T-helper 2 cell treated with Interferon-gamma antibody and Interleukin-4, amounts not matched to agents 100 ng/mL and 5 ng/mL, for 36 hours (primary cell): ENCODE measurements around the gene MYO5B. TPM values are rescaled to one million over a fixed set of nuclear protein-coding genes. Genes with fewer than 3 reads are reported as not detected.

Experiments used
- intact Hi-C: fragments of 100-400 bp; cut with micrococcal nuclease; formaldehyde crosslinking; loops from one replicate; pipeline ENCODE4 v1.15.1; 2023
- total RNA-seq: library from RNA; stranded (reverse); gene quantifications from 2 replicates; pipeline ENCODE4 v1.2.3, GENCODE V29; 2022

The MYO5B gene
- total RNA-seq, 1 donor from 2014 or later, result 0.02 TPM

DNA sequence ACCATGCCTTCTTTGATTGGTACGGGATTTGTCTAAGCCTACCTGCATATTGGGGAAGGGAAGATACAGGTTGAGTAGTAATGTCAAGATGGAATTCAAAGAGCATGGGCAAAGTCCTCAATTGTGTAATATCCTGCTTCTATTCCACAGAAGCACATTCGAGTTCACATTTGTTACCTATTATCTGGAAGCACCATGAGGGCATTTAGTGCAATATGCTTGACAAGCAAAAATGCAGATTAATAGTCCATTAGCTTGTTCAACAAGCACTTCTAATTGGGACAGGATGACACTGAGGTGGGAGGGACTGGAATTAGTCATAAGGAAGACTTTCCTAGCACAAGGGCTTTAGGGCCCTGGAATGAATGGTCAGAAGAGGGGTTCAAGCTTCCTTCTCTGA, 40.5 kb downstream of the MYO5B start:
- intact Hi-C loops, result no loop called here

DNA sequence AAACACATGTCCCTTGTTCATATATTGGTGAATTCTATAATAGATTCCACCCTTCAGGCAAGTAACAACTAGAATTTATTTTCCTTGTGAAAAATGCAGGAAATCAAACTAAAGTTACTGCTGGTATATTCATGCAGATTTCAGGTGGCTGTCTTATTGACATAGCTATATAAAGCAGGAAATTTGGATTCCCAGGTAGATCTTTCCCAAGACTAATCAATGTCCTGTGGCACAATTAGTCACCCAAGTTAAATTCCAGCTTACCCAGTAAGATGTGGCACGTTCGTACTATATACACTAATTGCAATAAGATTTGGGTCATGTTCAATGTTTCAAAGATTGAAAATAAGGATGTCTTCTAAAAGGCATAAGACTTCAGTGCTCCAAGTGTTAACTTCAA, 42.0 kb downstream of the MYO5B start:
- intact Hi-C loops, result no loop called here

DNA sequence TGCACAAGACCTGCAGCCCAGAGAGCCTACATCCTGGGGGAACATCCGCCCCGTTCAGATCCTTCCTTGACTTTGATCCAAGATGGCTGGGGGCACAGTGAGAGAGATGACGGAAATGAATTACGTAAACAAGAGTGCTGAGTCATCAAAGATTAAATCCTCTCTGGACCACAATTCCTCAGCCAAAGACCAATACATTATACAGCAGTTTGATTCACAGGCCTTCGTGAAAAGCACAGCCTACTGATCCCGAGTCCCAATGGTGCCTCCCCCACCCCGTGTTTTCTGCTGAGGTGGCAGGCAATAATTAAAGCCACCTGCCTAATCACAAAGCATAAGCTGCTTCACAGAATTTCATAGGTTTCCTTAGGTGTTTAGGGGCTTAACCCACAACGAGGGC, 43.0 kb downstream of the MYO5B start:
- intact Hi-C loops, result no loop called here

DNA sequence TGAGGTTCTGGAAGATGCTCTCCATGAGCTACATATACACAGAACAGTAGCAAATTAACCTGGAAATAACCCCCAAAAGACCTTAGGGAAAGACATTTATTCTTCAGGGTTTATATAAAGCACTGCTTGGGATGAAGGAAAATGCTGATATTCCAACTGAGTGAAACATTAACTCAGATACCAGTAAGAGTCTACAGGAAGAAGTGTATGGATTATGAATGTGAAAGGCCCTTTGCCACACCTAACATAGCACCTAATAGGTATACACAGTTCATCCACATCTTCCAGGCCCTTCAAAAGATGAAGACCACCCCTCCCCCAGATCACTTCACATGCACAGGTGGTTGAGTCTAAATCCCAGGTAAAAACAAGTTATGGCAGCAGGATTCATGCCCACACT, 50.4 kb downstream of the MYO5B start:
- intact Hi-C loops, result no loop called here

DNA sequence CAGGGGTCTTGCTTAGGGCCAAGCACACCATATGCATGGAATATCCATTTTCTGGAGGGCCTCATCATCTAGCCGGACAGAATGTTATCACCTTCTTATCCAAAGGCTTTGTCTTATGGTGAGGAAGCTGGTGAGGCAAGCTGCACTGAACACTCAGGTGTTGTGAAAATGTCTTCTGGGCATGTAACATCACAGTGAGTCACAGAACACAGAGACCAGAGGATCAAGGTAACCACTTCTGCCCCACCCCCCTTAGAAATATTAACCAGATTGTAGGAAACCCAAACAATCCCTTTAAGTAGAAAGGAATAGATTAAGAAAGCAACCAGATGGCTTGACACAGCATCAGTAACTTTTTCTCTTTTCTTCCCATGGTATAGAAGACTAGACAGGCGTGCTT, 51.1 kb downstream of the MYO5B start:
- intact Hi-C loops, result no loop called here

DNA sequence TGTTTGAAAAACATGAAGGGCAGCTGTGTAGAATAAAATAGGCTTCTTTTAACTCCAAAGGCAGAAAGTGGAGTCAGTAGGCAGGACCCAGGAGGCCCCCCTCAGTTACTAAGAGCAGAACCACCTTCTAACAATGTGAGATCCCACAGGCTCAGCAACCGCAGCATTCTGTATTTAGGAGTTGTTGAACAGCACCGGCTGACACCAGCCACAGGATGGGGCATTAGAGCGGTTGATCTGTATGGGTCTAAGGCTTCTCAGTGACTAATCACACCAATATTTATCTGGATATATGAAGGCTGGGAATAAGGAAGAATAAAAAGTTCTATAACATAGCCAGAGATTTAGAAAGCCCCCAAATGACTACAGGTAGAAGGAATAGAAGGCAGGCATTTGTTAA, 51.7 kb downstream of the MYO5B start:
- intact Hi-C loops, result no loop called here

DNA sequence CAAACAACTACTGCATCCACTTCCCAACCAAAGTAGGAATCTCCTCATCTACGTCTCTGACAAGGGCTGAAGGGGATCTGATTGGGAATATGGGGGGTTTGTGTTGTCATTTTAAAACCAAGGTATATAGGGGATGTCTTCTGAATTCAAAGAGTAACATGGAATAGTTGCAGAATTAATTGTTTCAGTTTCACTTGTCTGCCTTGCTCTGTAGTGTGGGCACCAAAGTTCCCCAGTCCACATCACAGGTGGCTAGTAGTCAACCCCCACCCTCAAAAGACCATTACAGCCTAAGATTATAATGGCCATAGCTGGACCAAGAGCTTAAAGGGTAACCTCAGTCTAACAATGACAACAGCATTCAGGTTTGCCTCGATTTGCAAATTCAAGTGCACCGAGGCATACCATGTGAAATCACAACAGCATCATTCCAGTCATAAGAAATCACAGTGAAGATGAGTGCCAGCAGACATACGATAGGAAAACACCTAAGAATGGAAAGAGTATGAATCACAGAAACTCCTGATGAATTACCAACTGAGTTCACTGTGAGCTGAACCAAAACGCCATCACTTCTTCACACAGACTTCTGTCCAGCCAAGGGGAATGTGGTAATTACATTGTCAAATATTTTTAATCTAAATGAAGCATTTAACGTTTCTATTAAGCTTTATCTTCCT, 52.4 kb downstream of the MYO5B start:
- intact Hi-C loops, result no loop called here

DNA sequence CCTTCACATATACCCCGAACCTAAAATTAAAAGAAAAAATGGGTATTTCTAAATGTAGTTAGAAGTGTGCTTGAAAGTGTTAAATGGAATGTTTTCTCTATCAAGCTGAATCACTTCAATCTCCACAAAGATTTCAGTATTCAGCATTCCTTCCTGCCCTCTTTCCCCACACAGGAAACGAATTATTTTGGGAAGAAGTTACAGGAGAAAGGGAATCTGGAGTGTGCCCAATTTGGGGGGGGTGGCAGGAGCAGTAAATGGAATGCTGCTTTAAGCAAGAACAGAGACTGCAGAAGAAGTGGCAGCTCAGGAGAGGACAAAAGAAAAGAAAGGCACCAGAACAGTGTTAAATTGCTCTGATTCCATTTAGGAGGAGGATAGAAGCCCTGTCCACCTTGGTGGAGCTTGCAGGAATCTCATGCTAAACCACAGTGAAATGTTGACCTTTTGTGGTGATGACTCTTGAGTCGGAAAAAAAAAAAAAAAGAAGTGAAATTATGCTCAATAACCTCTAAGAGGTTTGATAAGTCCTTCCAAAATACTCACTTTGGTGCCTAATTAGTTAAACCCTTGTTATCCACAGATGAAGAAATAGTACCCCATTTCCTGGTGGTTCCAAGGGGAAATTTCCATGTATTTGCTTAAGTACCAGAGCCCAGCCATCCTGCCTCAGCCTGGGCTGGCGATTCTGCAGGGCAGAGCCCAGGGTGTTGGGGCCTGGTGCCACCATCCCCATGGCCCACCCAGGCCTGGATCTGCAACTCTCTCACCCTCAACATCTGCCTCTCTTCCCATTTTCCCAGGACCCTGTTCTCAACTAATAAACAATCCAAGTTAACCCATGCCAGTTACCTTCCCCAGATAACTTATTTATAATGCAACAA, 56.5 kb downstream of the MYO5B start:
- intact Hi-C loops, result no loop called here

DNA sequence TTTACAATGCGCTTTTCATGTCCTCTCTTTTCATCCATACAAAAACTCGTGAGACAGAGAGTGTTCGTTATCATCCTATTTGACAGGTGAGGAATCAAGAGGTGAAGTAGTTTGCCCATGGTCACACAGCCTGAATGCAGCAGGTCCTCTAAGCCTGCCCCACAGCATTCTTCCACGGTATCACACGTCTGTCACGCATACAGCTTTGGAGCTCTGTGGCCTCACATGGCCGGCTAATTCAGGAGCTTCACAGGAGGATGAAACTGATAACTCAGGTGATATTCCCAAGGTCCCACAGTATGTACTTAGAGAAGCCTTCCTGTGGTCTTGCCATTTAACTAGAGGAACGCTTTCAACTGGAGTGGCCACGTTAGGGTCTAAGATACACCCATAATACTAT, 59.0 kb downstream of the MYO5B start:
- intact Hi-C loops, result no loop called here

DNA sequence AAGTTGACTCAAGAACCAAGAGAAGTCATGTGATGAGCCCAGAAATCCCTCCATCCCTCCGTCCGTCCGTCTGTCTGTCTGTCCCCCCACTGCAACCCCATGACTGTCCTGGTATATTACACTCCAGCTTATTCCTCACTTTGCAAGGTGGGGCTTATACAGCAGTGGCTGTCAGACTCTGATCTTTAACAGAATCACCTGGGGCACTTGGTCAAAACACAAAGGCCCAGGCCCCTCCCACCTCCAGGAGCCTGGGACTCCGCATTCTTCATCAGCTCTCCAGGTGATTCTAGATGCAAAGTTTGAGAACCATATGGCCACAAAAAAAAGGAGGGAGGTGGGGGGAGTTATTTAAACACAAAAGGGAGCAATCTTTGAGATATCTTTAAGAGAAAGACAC, 61.4 kb downstream of the MYO5B start:
- intact Hi-C loops, result no loop called here

DNA sequence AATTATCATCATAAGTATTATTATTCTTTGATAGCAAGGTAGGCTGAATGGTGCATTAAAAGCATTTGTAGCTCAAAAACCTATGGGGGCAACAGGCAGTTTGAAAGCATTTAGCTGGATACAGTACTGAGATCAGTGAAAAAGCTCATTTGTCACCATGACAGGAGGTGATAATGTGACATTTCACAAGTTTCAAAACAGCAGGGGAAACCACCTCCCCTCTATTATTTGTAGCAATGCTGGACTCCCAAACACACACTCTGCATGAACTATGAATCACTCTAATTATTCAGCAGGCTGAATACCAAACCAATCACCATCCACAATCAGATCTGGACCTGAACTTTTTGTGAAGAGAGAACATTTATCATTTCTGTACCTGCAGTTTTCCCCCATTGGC, 63.4 kb downstream of the MYO5B start:
- intact Hi-C loops, result no loop called here

DNA sequence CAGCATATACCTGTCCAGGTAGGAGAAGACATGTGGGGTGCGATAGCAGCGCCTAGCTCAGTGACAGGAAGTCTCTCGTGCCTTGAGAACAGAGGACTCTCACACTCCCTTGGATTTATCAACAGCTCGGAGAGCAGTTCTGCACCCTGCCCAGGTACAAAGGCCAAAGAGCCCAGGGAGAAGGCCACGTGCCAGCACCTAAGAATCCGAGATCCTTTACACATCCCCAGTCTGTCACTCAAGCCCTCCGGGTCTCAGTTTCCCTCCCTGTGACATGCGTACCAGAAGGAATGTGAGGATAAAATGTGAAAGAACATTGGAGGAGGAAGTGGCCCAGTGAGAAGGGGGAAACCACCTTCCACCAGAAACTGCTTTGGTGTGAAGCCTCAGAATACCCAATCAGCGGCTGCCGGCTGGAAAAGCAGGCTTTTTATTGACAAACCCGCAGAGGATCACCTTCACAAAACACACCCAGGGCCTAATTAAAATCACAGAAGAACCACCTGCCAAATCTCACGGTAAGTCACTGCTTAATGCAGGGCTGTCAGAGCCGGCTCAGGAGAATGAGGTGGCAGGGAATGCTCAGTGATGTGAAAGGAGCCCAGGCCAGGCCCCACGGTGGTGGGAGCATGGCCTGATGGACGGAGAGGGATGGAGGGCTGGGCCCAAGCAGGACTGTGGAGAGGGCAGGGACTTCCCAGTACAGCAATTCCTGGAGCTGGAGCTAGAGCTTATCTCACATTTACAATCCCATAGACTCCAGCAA, 66.3 kb downstream of the MYO5B start:
- intact Hi-C loops, result no loop called here

DNA sequence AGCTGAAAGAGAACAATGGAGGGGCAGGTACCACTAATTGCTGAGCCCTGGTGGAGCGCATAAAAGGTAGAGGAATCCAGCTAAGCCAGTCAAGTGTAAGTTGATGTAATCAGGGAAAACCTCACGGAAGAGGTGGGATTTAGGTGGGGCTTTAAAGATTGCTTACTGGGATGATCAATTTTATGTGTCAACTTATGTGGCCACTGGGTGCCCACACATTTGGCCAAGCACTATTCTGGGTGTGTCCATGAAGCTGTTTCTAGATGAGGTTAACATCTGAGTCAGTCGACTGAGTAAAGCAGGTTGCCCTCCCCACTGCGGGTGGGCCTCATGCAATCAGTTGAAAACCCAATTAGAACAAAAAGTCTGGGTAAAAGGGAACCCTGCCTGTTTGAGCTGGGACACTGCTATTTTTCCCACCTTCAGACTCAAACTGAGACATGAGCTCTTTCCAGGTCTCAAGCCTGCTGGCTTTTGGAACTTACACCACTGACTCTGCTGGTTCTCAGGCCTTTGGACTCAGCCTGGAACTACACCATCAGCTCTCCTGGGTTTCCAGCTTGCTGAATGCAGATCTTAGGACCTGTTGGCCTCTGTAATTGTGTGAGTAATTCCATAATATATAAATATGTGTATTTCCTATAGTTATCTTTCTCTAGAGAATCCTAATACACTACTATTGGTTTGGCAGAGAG, 67.3 kb downstream of the MYO5B start:
- intact Hi-C loops, result no loop called here

DNA sequence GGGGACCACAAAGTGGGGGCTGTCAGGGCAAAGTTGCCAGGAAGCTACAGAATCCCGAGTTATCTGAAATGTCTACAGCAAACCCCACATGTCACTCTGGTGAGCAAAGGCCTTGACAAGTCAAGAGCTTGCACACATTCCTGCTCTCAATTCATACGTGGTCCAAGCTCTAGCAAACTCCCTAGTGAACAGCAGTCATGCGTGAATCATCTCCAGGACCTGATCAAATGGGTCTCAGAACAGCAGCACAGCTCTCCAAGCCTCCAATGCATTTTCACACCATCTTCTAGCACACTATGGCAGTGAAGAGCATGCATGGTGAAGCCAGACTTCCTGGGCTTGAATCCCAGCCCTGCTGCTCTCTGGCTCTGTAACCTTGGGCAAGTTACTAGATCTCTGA, 68.5 kb downstream of the MYO5B start:
- intact Hi-C loops, result no loop called here

DNA sequence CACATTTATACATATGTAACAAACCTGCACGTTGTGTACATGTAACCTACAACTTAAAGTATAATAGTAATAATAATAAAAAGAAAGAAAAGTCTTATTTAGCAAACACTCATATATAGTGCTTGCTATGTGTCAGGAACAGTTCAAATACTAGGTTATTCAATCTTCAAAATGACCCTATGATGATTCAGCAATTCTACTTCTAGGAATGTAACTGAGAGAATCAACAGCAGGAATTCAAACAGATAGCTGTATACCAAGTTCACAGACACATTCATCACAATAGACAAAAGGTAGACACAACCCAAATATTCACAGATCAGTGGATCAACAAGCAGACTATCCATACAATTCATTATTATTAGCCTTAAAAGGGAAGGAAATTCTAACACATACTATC, 69.5 kb downstream of the MYO5B start:
- intact Hi-C loops, result no loop called here

DNA sequence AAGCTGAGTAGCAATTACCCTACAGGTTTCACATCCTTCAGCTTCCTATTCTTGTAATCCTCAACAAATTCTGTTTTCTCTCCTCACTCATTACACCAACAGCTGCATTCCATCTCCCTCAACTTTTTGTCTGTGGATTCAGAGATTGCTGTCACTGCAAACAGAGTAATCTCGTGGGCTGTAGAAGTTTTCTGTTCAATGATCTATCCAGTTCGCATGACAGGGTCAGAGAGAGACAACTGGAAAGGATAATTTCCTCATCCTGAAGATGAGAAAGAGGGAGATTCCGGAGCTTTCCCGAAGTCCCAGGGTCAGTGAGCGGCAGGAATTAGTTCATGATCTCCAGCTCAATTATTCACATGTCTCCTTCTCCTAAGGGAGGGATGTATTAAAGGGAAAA, 75.7 kb downstream of the MYO5B start:
- intact Hi-C loops, result loop anchor here (10.0 kb wide), 1 partner anchor 46 kb away; no protein-coding TSS in a partner anchor

DNA sequence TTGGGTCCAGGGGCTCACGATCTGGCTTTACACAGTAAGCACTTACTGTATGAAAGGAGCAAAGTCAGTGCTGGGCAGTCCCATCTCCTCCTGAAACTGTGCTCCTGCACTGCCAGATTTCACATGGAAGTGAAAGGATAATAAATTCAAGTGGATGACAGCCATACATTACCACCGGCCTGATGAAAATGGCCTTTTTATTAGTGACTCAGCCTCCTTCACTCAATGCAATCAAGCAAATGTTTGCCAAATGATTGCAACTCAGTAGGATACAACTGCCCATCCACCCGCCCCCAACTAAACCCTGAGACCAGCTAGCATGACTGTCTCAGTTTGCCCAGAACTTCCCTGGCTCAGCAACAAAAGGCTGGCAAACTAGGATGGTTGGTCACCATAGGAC, 77.1 kb downstream of the MYO5B start:
- intact Hi-C loops, result loop anchor here (10.0 kb wide), 1 partner anchor 47 kb away; no protein-coding TSS in a partner anchor

DNA sequence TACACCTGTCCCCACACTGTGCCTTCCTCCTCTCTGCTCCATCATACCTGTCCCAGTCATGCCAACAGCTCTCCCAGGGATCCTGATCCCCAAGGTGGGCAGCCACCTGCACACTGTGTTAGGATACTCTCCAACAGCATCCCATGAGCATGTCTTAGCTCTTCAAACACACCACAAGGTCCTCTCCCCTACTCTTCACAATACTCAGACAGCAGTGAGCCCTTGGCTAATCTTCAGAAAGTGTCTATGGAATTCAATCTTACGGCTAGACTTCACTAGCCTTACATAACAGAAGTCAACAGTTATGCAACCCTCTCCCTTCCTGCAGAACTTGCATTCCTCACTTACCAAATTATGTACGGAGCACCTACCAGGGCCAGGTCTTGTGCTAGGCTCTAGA, 79.9 kb downstream of the MYO5B start:
- intact Hi-C loops, result loop anchor here (10.0 kb wide), 1 partner anchor 50 kb away; no protein-coding TSS in a partner anchor

DNA sequence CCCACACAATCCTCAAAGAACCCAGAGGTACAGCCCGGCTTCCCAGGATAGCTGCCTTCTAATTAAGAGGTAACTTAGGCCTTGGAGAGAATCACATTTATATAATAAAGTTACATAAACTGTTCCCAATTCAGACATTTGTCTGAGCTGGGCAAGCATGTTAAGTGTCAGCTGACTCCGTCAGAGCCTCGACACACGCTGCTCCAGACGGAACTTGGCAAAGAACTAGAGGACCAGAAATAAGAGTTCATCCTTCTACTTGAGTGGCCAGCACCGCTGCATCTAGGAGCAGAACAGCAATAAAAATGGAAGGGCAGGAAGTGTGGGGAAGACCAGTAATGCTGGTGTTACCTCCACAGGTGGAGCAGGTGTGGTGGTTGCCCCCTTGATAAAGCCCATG, 80.5 kb downstream of the MYO5B start:
- intact Hi-C loops, result loop anchor here (10.0 kb wide), 1 partner anchor 50 kb away; no protein-coding TSS in a partner anchor

DNA sequence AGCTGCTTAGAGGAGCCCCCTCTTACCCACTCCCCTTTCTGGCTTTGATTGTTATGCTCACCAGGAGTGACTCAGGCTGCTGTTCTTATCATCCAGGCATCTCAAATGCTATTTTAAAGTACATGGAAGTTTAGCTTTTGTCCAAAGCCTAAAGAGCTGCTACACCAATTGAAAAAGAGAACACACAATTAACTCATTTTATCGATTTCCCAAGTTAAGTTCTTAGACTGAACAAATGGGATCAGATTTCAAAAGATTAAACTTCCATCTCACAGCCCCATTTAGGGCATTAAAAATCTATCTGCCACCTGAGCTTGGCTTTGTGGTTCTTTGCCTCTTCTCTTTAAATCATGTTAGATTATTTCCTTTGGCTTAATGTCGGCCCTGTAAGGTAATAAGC, 81.2 kb downstream of the MYO5B start:
- intact Hi-C loops, result loop anchor here (10.0 kb wide), 1 partner anchor 51 kb away; no protein-coding TSS in a partner anchor

DNA sequence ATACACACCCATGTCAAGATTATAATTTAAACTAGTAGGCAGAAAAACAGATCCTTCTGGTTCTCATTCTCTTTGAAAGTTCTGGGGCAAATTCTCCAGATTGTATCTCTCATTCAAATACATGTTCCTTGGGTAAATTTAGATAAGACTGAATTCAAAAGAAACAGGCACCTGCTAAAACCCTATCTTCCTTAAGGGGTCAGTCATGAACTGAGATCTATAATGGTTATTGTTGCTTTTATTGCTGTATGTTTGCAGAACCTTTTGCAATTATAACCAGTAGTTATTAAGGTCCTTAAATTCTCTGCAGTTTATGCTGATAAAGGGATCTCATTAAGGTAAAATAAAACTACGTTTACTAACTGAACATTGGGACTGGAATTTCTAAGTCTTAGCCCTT, 83.5 kb downstream of the MYO5B start:
- intact Hi-C loops, result loop anchor here (10.0 kb wide), 1 partner anchor 53 kb away; no protein-coding TSS in a partner anchor
